HG02870 (cell line): ENCODE measurements around the gene TBX10.
"Not testable (repeated sequence)": the region's sequence is repeated elsewhere in the genome, so short reads cannot be mapped to it uniquely, and the experiment has no call there.

ENCODE experiments used
- ATAC-seq: cut with Tn5 transposase; IDR thresholded peaks from one replicate; pipeline ENCODE4 v1.9.1; 2021; ENCODE audit warnings: mild to moderate bottlenecking, moderate library complexity; ENCODE audit not compliant: unreplicated experiment

The TBX10 gene

GRCh38 chr11:67604815-67605214 is 34.7 kb downstream of the TBX10 start:
- no peak for ATAC-seq

- not testable (repeated sequence) for ATAC-seq
Observed at GRCh38 chr11:67604119-67604518, 35.4 kb downstream of the TBX10 start.

- ATAC-seq = no peak
Observed at GRCh38 chr11:67601098-67601497, 38.5 kb downstream of the TBX10 start.

- ATAC-seq = no peak
Observed at GRCh38 chr11:67600324-67601029, 39.1 kb downstream of the TBX10 start.

- no peak for ATAC-seq
Observed at GRCh38 chr11:67599149-67599548, 40.4 kb downstream of the TBX10 start.

- not testable (repeated sequence) for ATAC-seq
Observed at GRCh38 chr11:67597963-67598362, 41.6 kb downstream of the TBX10 start.

- not testable (repeated sequence) for ATAC-seq
Observed at GRCh38 chr11:67597458-67597857, 42.1 kb downstream of the TBX10 start.

GRCh38 chr11:67596753-67597300 is 42.7 kb downstream of the TBX10 start:
- no peak for ATAC-seq

- ATAC-seq = no peak
Observed at GRCh38 chr11:67594480-67594879, 45.1 kb downstream of the TBX10 start.

- no peak for ATAC-seq
Observed at GRCh38 chr11:67593565-67593905, 46.0 kb downstream of the TBX10 start.

GRCh38 chr11:67592880-67593564 is 46.5 kb downstream of the TBX10 start:
- ATAC-seq = no peak

- not testable (repeated sequence) for ATAC-seq
Observed at GRCh38 chr11:67588899-67589415, 50.6 kb downstream of the TBX10 start.

- ATAC-seq = no peak
Observed at GRCh38 chr11:67588136-67588503, 51.4 kb downstream of the TBX10 start.

- no peak for ATAC-seq
Observed at GRCh38 chr11:67586568-67587250, 52.9 kb downstream of the TBX10 start.

- ATAC-seq = no peak
Observed at GRCh38 chr11:67585911-67586310, 53.7 kb downstream of the TBX10 start.

- no peak for ATAC-seq
Observed at GRCh38 chr11:67584881-67585873, 54.4 kb downstream of the TBX10 start.

GRCh38 chr11:67584205-67584880 is 55.2 kb downstream of the TBX10 start:
- ATAC-seq = no peak

- ATAC-seq = peak; percentile 52
Observed at GRCh38 chr11:67583247-67584204, 56.0 kb downstream of the TBX10 start, which contains the start of gene GSTP1. Gene GSTP1, plus strand, starts transcription at chr11:67583812. Its CDS starts 32 bp downstream, at chr11:67583844.
